ENCODE results near the gene SHMT2. TPM values are rescaled to one million over a fixed set of nuclear protein-coding genes. Genes with fewer than 3 reads are reported as not detected.
A peak's percentile ranks its signal among the peaks of the same experiment; 100 is the strongest.

The SHMT2 gene
- total RNA-seq, 1 donor from 2014 or later, result 63.3 TPM

- H3K9me3 Mint-ChIP-seq (ENCODE audit: unreplicated experiment), result no peaks in the 10 kb centered on the region
- no peak overlapping the region for H3K27ac Mint-ChIP-seq (ENCODE audit: unreplicated experiment)
- no peak for TF ChIP-seq CTCF (IDR thresholded peaks at IDR 0.05; ENCODE audit: unreplicated experiment)
- H3K27me3 Mint-ChIP-seq (ENCODE audit: unreplicated experiment), result peaks cover 8% of the 10 kb centered on the region
- DNase-seq (ENCODE audit: low spot score), result no peak
- H3K4me1 Mint-ChIP-seq (ENCODE audit: unreplicated experiment), result peaks cover 9% of the 10 kb centered on the region
- H3K36me3 Mint-ChIP-seq (ENCODE audit: low read depth, unreplicated experiment), result no peaks in the 10 kb centered on the region
- peak overlapping the region; percentile 33 for H3K4me3 Mint-ChIP-seq (ENCODE audit: unreplicated experiment)
Measured at GRCh38 chr12:57248934-57249742, 19.6 kb downstream of the SHMT2 start.

- DNase-seq (ENCODE audit: low spot score), result no peak
- peaks cover 3% of the 10 kb centered on the region for H3K27me3 Mint-ChIP-seq (ENCODE audit: unreplicated experiment)
- TF ChIP-seq CTCF (IDR thresholded peaks at IDR 0.05; ENCODE audit: unreplicated experiment), result no peak
- H3K4me1 Mint-ChIP-seq (ENCODE audit: unreplicated experiment), result peaks cover 14% of the 10 kb centered on the region
- H3K27ac Mint-ChIP-seq (ENCODE audit: unreplicated experiment), result no peak overlapping the region
- H3K36me3 Mint-ChIP-seq (ENCODE audit: low read depth, unreplicated experiment), result no peaks in the 10 kb centered on the region
- H3K4me3 Mint-ChIP-seq (ENCODE audit: unreplicated experiment), result no peak overlapping the region
- no peaks in the 10 kb centered on the region for H3K9me3 Mint-ChIP-seq (ENCODE audit: unreplicated experiment)
Measured at GRCh38 chr12:57250541-57250940, 21.0 kb downstream of the SHMT2 start.

GRCh38 chr12:57250956-57251355, 21.4 kb downstream of the SHMT2 start, which contains the start of gene STAC3:
TSS of gene STAC3 (minus strand) at chr12:57251187. CDS start at chr12:57249636, 1,551 bp downstream.
- H3K27ac Mint-ChIP-seq (ENCODE audit: unreplicated experiment), result no peak within 1 kb of the TSS

GRCh38 chr12:57254506-57255280, 25.2 kb downstream of the SHMT2 start:
- Mint-ChIP-seq H3K27ac (ENCODE audit: unreplicated experiment) (no peak overlapping the region), H3K4me1 (ENCODE audit: unreplicated experiment) (peaks cover 17% of the 10 kb centered on the region), H3K36me3 (ENCODE audit: low read depth, unreplicated experiment) (peaks cover 9% of the 10 kb centered on the region), H3K27me3 (ENCODE audit: unreplicated experiment) (peaks cover 3% of the 10 kb centered on the region), H3K9me3 (ENCODE audit: unreplicated experiment) (no peaks in the 10 kb centered on the region), H3K4me3 (ENCODE audit: unreplicated experiment) (no peak overlapping the region)
- DNase-seq (ENCODE audit: low spot score), result no peak
- TF ChIP-seq CTCF (IDR thresholded peaks at IDR 0.05; ENCODE audit: unreplicated experiment), result no peak

More at GRCh38 chr12:57250956-57251355, 21.4 kb downstream of the SHMT2 start, which contains the start of gene STAC3:
- Mint-ChIP-seq H3K36me3 (ENCODE audit: low read depth, unreplicated experiment) (peaks cover 3% of the 10 kb centered on the region), H3K4me3 (ENCODE audit: unreplicated experiment) (no peak within 1 kb of the TSS), H3K9me3 (ENCODE audit: unreplicated experiment) (no peaks in the 10 kb centered on the region), H3K4me1 (ENCODE audit: unreplicated experiment) (peaks cover 17% of the 10 kb centered on the region), H3K27me3 (ENCODE audit: unreplicated experiment) (peaks cover 3% of the 10 kb centered on the region)
- no peak for DNase-seq (ENCODE audit: low spot score)
- no peak for TF ChIP-seq CTCF (IDR thresholded peaks at IDR 0.05; ENCODE audit: unreplicated experiment)
